Ovary (tissue), 9 donors: Measurements from ENCODE around the gene CKAP5. TPM values are rescaled to one million over a fixed set of nuclear protein-coding genes. Genes with fewer than 3 reads are reported as not detected.
"Not testable (repeated sequence)": the region's sequence is repeated elsewhere in the genome, so short reads cannot be mapped to it uniquely, and the experiment has no call there.

Experiments used
- DNase-seq, 5 donors: peaks; one replicate each; pipeline ENCODE4 v3.0.0-alpha.2; 2019 to 2020
- H3K27ac ChIP-seq, 2 donors: fragments of 200-600 bp; one replicate each; pipeline versions ENCODE4 v1.5.1 to v1.8.0; 2019 to 2022
- H3K27me3 ChIP-seq: fragments of 200-600 bp; one replicate; pipeline ENCODE4 v1.8.0; 2022
- H3K36me3 ChIP-seq: fragments of 200-600 bp; sonication (generic); one replicate; pipeline ENCODE4 v1.5.1; 2019
- H3K4me1 ChIP-seq: one replicate; pipeline ENCODE4 v1.8.1; 2013; ENCODE audit warnings: mild to moderate bottlenecking, moderate library complexity; ENCODE audit not compliant: insufficient read depth
- H3K4me3 ChIP-seq: fragments of 200-600 bp; sonication (generic); one replicate; pipeline ENCODE4 v1.5.1; 2017
- H3K9me3 ChIP-seq, 2 donors: fragments of 200-600 bp in 1 of 2; sonication (generic) in 1 of 2; one replicate each; pipeline versions ENCODE4 v1.5.1 to v1.8.1; 2013 to 2019; ENCODE audit warnings: mild to moderate bottlenecking in 1 of 2, moderate library complexity in 1 of 2
- EP300 ChIP-seq: sonication (generic); formaldehyde crosslinking; IDR thresholded peaks from one replicate; pipeline ENCODE4 v1.6.1; 2017; ENCODE audit warnings: antibody characterized with exemption
- POLR2A ChIP-seq: fragments of 450-650 bp; IDR thresholded peaks from one replicate; pipeline ENCODE4 v1.6.1; 2017; ENCODE audit warnings: antibody characterized with exemption, mild to moderate bottlenecking, moderate library complexity
- WGBS, 3 donors: extraction: QIAGEN DNeasy Blood & Tissue Kit in 1 of 3; methylation state at CpG; one replicate each; pipeline versions ENCODE4 v1.1.5 to v1.1.7; 2013 to 2017; 5-methylcytosine and 5-hydroxymethylcytosine counted together
- intact Hi-C, 4 donors: fragments of 100-400 bp; cut with DNase I; formaldehyde crosslinking; loops; one replicate each; pipeline versions ENCODE4 v1.11.0 to v1.15.1; 2022 to 2023
- polyA plus RNA-seq, 2 donors: library from polyadenylated mRNA; stranded (reverse); fragments of 200-250 nt in 1 of 2; fragments of 350-450 nt in 1 of 2; fragmentation: Illumina TruSeq in 1 of 2; extraction: RNeasy Lipid Tissue Mini Kit (QIAGEN cat#74804) in 1 of 2; gene quantifications; one replicate each; pipeline ENCODE4 v1.2.3, GENCODE V29; 2013 to 2014
- total RNA-seq, 7 donors: library from RNA; depleted of rRNA in 2 of 7; stranded (reverse); fragments of >200 nt in 2 of 7; fragmentation: NEBNext Ultra II Directional in 3 of 7; extraction: Animal tissue kit (Norgen Biotek cat#: 25700) in 3 of 7; gene quantifications; one replicate each; pipeline versions ENCODE4 v1.1.0 to v1.2.4, GENCODE V29; 2016 to 2023
- TF ChIP-seq, protein P1 (sequence below), 3 donors: fragments of 450-650 bp in 2 of 3; fragments of 200-600 bp in 1 of 3; IDR thresholded peaks; one replicate each; pipeline versions ENCODE4 v1.5.1 to v1.8.0; 2016 to 2022; ENCODE audit warnings: antibody characterized with exemption in 3 of 3, mild to moderate bottlenecking in 1 of 3
- donor health status: DM: no; HTN: no; CAD: no; lungs with moderate emphysema.
- donor health status: DM: no; HTN: no; CAD: no.
- donor health status: Bipolar disorder and iron deficiency.
- donor health status: DM: yes; HTN: yes; CAD: no.
- donor health status: DM: no; HTN: no; CAD: no.
- donor health status: DM: yes; HTN: yes; CAD: no.

The CKAP5 gene
- total and polyA plus RNA-seq, 9 donors: 25.8 to 110 (median 91.5) TPM

DNA sequence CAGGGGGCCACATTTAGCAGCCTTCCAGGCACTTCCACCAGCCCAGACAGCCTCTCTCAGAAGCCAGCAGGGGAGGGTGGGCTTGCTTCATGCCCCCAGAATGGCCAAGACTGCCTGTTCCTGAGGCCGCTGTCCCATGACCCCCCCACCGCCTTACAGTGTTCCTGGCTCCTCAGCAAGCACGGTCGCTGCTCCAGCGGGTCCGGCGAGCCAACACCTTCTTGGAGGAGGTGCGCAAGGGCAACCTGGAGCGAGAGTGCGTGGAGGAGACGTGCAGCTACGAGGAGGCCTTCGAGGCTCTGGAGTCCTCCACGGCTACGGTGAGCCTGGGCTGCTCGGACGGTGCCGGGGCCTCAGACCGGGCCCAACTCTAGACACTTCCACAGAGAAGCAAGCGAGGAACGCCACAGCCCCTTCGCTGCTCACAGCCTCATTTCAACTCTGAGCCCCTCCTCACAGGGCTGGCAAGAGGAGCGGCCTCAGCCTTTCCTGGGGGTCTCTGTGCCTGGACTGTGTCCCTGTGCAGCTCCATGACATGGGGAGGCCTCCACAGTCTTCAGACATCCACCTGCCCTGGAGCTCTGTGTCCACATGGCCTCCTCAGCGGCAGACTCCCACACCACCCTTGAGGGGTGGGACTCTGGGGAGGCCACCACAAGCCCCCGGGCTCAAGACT, 126.4 kb downstream of the CKAP5 start:
- Histone ChIP-seq H3K27ac (no peak overlapping the region), H3K4me3 (no peak overlapping the region), H3K4me1 (no peaks in the 10 kb centered on the region), H3K9me3 (no peaks in the 10 kb centered on the region), H3K27me3 (no peaks in the 10 kb centered on the region), H3K36me3 (no peaks in the 10 kb centered on the region)
- intact Hi-C loops: no loop called here
- TF ChIP-seq, protein P1, sequence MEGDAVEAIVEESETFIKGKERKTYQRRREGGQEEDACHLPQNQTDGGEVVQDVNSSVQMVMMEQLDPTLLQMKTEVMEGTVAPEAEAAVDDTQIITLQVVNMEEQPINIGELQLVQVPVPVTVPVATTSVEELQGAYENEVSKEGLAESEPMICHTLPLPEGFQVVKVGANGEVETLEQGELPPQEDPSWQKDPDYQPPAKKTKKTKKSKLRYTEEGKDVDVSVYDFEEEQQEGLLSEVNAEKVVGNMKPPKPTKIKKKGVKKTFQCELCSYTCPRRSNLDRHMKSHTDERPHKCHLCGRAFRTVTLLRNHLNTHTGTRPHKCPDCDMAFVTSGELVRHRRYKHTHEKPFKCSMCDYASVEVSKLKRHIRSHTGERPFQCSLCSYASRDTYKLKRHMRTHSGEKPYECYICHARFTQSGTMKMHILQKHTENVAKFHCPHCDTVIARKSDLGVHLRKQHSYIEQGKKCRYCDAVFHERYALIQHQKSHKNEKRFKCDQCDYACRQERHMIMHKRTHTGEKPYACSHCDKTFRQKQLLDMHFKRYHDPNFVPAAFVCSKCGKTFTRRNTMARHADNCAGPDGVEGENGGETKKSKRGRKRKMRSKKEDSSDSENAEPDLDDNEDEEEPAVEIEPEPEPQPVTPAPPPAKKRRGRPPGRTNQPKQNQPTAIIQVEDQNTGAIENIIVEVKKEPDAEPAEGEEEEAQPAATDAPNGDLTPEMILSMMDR (IDR thresholded peaks at IDR 0.05): no peak
- TF ChIP-seq EP300 (no peak), POLR2A (no peak)
- 86 to 91% (median 88%) methylated on average over 25 of the region's 25 CpGs for whole genome bisulfite sequencing, 3 donors
- no peak for DNase-seq

DNA sequence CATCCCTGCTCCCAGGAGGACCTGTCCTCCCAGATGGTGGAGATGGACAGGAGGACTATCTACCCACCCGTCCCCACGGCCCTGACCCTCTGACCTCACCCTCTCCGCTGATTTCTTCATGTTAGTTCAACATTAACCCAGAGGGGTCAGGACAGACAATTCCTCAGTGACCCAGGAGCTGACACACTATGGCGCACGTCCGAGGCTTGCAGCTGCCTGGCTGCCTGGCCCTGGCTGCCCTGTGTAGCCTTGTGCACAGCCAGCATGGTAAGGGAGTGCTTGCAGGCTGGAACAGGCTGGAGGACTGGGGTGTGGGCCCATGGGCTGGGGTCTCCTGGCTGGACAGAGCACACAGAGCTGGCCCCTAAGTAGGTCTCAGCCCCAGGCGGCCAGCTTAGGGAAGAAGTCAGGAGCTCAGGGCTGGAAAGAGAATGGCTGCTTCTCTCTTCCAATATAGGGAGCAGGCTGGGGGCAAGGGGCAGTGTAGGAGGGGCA, 127.0 kb downstream of the CKAP5 start, which contains the start of gene F2:
F2 (plus strand) TSS at position 166 of the 495 bp plus-strand sequence; CDS start at position 189, 23 bp downstream.
- 64 to 71% (median 70%) methylated on average over 7 of the region's 7 CpGs for WGBS, 3 donors
- intact Hi-C loops: no loop called here
- Histone ChIP-seq H3K27me3 (no peaks in the 10 kb centered on the region), H3K9me3 (no peaks in the 10 kb centered on the region), H3K36me3 (no peaks in the 10 kb centered on the region), H3K4me1 (no peaks in the 10 kb centered on the region), H3K27ac (no peak within 1 kb of the TSS), H3K4me3 (no peak within 1 kb of the TSS)
- DNase-seq: no peak
- no peak for TF ChIP-seq EP300
- TF ChIP-seq, protein P1 (IDR thresholded peaks at IDR 0.05): no peak
- no peak for TF ChIP-seq POLR2A

DNA sequence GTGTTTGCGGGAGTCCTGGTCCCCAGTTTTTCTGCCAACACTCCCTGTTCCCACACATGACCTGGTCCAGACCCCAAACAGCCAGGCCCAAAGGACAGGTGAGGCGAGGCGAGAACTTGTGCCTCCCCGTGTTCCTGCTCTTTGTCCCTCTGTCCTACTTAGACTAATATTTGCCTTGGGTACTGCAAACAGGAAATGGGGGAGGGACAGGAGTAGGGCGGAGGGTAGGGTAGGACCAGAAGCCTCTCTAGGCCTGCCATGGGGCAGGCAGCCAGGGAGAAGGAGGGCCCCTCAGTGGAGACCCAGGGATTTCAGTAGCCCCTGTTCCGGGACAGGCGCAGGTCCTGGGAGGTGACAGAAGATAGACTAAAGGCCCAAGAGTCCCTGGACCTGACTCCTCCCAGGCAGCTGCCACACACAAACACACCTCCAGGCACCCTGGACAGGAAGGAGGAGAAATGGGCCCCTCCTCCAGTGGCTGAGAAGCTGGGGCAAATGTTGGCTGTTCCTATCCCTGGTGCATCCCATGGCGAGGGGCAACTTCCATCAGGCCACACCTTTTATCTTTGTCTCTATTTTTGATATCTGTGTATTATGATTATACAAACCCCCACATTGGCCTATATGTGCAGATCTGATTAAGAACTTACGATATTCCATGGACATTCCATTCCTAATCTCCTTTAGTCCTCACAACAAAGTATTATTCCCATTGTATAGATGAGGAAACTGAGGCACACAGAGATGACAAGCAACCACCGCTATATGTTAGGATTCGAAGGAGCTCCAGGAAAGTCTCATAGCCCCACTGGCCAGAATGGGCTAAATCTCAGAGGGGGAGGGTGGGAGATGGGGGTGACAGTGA, 127.7 kb downstream of the CKAP5 start:
- intact Hi-C loops: no loop called here
- Histone ChIP-seq H3K27me3 (no peaks in the 10 kb centered on the region), H3K9me3 (no peaks in the 10 kb centered on the region), H3K4me1 (peaks cover 1% of the 10 kb centered on the region), H3K4me3 (no peak overlapping the region), H3K36me3 (no peaks in the 10 kb centered on the region), H3K27ac (no peak overlapping the region)
- DNase-seq: no peak
- 83 to 88% (median 86%) methylated on average over 11 of the region's 11 CpGs for WGBS, 3 donors
- TF ChIP-seq POLR2A (no peak), EP300 (no peak)
- TF ChIP-seq, protein P1 (IDR thresholded peaks at IDR 0.05): no peak

DNA sequence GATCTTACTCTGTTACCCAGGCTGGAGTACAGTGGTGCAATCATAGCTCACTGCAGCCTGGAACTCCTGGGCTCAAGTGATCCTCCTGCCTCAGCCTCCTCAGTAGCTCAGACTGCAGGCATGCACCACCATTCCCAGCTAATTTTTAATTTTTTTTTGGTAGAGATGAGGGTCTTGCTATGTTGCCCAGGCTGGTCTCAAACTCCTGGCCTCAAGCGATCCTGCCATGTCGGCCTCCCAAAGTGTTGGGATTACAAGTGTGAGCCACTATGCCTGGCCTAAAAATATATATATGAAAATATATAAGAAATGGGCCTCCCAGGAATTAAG, 128.3 kb downstream of the CKAP5 start:
- H3K4me1 ChIP-seq, intact Hi-C loops, H3K4me3 ChIP-seq, H3K27ac ChIP-seq, DNase-seq, H3K27me3 ChIP-seq, H3K36me3 ChIP-seq, H3K9me3 ChIP-seq: not testable (repeated sequence)
- 95 to 100% (median 98%) methylated on average over 2 of the region's 2 CpGs for WGBS, 3 donors
